ENCODE data around the gene FERMT2.

DNA sequence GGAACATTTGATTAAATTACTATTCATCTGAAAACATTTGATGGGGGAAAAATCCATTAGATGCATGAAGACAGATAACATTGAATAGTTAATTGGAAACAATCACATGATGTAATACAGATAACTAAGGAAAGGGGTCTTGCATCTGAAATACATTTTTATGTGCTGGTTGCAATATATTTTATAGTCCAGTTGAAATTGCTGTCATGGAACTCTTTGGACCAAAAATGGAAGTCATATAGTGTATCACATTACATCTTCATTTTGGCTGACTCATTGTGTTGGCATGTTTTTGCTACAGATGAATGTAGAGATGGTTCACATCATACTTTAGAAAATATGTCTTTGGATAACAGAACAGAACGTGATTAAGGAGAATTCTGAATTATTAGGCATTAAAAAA, 116.4 kb downstream of the FERMT2 start:
- TF ChIP-seq, protein P1, sequence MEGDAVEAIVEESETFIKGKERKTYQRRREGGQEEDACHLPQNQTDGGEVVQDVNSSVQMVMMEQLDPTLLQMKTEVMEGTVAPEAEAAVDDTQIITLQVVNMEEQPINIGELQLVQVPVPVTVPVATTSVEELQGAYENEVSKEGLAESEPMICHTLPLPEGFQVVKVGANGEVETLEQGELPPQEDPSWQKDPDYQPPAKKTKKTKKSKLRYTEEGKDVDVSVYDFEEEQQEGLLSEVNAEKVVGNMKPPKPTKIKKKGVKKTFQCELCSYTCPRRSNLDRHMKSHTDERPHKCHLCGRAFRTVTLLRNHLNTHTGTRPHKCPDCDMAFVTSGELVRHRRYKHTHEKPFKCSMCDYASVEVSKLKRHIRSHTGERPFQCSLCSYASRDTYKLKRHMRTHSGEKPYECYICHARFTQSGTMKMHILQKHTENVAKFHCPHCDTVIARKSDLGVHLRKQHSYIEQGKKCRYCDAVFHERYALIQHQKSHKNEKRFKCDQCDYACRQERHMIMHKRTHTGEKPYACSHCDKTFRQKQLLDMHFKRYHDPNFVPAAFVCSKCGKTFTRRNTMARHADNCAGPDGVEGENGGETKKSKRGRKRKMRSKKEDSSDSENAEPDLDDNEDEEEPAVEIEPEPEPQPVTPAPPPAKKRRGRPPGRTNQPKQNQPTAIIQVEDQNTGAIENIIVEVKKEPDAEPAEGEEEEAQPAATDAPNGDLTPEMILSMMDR (IDR thresholded peaks at IDR 0.05), result no peak
- no peak for TF ChIP-seq POLR2A (IDR thresholded peaks at IDR 0.05)

Data from testis (tissue), 2 donors.